ENCODE data around the gene KLHL42. TPM values are rescaled to one million over a fixed set of nuclear protein-coding genes. Genes with fewer than 3 reads are reported as not detected.
"Not testable (repeated sequence)": the region's sequence is repeated elsewhere in the genome, so short reads cannot be mapped to it uniquely, and the experiment has no call there.

The KLHL42 gene
- total and polyA plus RNA-seq, 9 of the 15 experiments (the other 6 are each of a cell fraction or from before 2014, with no cell fraction given), result 1.5 to 11.8 (median 9.6) TPM

- Histone ChIP-seq H3K27ac (ENCODE audit: extremely low read depth, low read depth, low read length) (no peak overlapping the region), H3K9ac (ENCODE audit: insufficient read depth in 1 of 2, low read depth in 2 of 2, low read length in 2 of 2) (no peak overlapping the region), H3K4me1 (replicated peaks in 1 of 2; ENCODE audit: control insufficient read depth in 2 of 2, insufficient read depth in 2 of 2, low read length in 2 of 2) (peaks cover 17 to 23% of the 10 kb centered on the region in 2 experiments; a peak in 4 of 5 replicates), H2AFZ (ENCODE audit: low read depth, low read length) (no peak overlapping the region), H3K27me3 (ENCODE audit: control insufficient read depth in 2 of 2, insufficient read depth in 2 of 2, low read length in 2 of 2) (no peaks in the 10 kb centered on the region), H3K79me2 (ENCODE audit: control insufficient read depth, insufficient read depth, low read length) (no peaks in the 10 kb centered on the region), H3K9me3 (replicated peaks; ENCODE audit: control insufficient read depth, insufficient read depth, low read depth, low read length) (no peaks in the 10 kb centered on the region), H3K9me1 (ENCODE audit: control insufficient read depth, insufficient read depth, low read length) (no peaks in the 10 kb centered on the region), H4K20me1 (replicated peaks; ENCODE audit: control insufficient read depth, insufficient read depth, low read length) (no peaks in the 10 kb centered on the region), H3K4me3 (no peak overlapping the region), H3K36me3 (ENCODE audit: control insufficient read depth, insufficient read depth, low read length) (no peaks in the 10 kb centered on the region), H3K4me2 (ENCODE audit: insufficient read depth, low read length) (no peak overlapping the region)
- CTCF ChIA-PET (ENCODE audit: low intra/inter-chr PET ratio), result no interaction called here
- intact Hi-C loops (cut with micrococcal nuclease), result loop anchor here (10.0 kb wide), 1 partner anchor 100 kb away; no protein-coding TSS in a partner anchor
- BruUV-seq (replicated peaks), result no TSS peak
- no peak for FAIRE-seq
- in situ Hi-C loops (cut with MboI), result no loop called here
- DNase-seq (ENCODE audit: extremely low read depth in 1 of 4, low spot score in 3 of 4), result no peak
- no peak for ATAC-seq
- POLR2A ChIA-PET, result interaction anchor here (0.7 to 1.2 kb wide), 3 partner anchors 11 to 18 kb away, joined by 3 to 4 read pairs (median 3); no protein-coding TSS in a partner anchor
- 67% methylated on average over 2 of the region's 2 CpGs for WGBS (ENCODE audit: insufficient coverage, low coverage, missing lambda C conversion rate)
- TF ChIP-seq KDM4B (IDR thresholded peaks at IDR 0.05; ENCODE audit: borderline replicate concordance in 2 of 2, low read depth in 1 of 2), result no peak
- TF ChIP-seq KDM1A (IDR thresholded peaks at IDR 0.05), result peak; percentile 31 to 55; a peak in 1 of 4 replicates
Measured at GRCh38 chr12:27845187-27845586, 65.2 kb downstream of the KLHL42 start.

GRCh38 chr12:27845706-27846105, 65.7 kb downstream of the KLHL42 start:
- BruUV-seq (replicated peaks); H3K9me3 ChIP-seq (replicated peaks; ENCODE audit: control insufficient read depth, insufficient read depth, low read depth, low read length); H3K79me2 ChIP-seq (ENCODE audit: control insufficient read depth, insufficient read depth, low read length); DNase-seq (ENCODE audit: extremely low read depth in 1 of 4, low spot score in 3 of 4); H3K4me2 ChIP-seq (ENCODE audit: insufficient read depth, low read length); H3K4me3 ChIP-seq; H3K27me3 ChIP-seq (ENCODE audit: control insufficient read depth in 2 of 2, insufficient read depth in 2 of 2, low read length in 2 of 2); ATAC-seq; in situ Hi-C loops (cut with MboI); H2AFZ ChIP-seq (ENCODE audit: low read depth, low read length); FAIRE-seq; H3K9ac ChIP-seq (ENCODE audit: insufficient read depth in 1 of 2, low read depth in 2 of 2, low read length in 2 of 2); CTCF ChIA-PET (ENCODE audit: low intra/inter-chr PET ratio); H4K20me1 ChIP-seq (replicated peaks; ENCODE audit: control insufficient read depth, insufficient read depth, low read length); H3K9me1 ChIP-seq (ENCODE audit: control insufficient read depth, insufficient read depth, low read length); H3K27ac ChIP-seq (ENCODE audit: extremely low read depth, low read depth, low read length); H3K36me3 ChIP-seq (ENCODE audit: control insufficient read depth, insufficient read depth, low read length): not testable (repeated sequence)
- intact Hi-C loops (cut with micrococcal nuclease), result loop anchor here (10.0 kb wide), 1 partner anchor 99 kb away; no protein-coding TSS in a partner anchor
- TF ChIP-seq ZNF146 (CRISPR knock-in tag; IDR thresholded peaks at IDR 0.05; ENCODE audit: unreplicated experiment) (peak; percentile 85), RBM25 (IDR thresholded peaks at IDR 0.05; ENCODE audit: low read depth, low read length, severe bottlenecking) (peak; percentile 10)
- WGBS (ENCODE audit: insufficient coverage, low coverage, missing lambda C conversion rate), result 84% methylated on average over 3 of the region's 3 CpGs
- peaks cover 17 to 23% of the 10 kb centered on the region in 2 experiments; a peak in 4 of 5 replicates for H3K4me1 ChIP-seq (replicated peaks in 1 of 2; ENCODE audit: control insufficient read depth in 2 of 2, insufficient read depth in 2 of 2, low read length in 2 of 2)
- POLR2A ChIA-PET, result interaction anchor here (1.2 kb wide), 1 partner anchor 16 kb away, joined by 4 read pairs; no protein-coding TSS in a partner anchor

All from K562 (cell line).